GOT3 (cell line): ENCODE data around the gene FKBP1B.
"Not testable (repeated sequence)": the region's sequence is repeated elsewhere in the genome, so short reads cannot be mapped to it uniquely, and the experiment has no call there.

ENCODE experiments used
- DNase-seq: peaks from one replicate; lab custom pipeline; 2025; ENCODE audit warnings: mixed read lengths; lab: John Stamatoyannopoulos, UW

The FKBP1B gene

DNA sequence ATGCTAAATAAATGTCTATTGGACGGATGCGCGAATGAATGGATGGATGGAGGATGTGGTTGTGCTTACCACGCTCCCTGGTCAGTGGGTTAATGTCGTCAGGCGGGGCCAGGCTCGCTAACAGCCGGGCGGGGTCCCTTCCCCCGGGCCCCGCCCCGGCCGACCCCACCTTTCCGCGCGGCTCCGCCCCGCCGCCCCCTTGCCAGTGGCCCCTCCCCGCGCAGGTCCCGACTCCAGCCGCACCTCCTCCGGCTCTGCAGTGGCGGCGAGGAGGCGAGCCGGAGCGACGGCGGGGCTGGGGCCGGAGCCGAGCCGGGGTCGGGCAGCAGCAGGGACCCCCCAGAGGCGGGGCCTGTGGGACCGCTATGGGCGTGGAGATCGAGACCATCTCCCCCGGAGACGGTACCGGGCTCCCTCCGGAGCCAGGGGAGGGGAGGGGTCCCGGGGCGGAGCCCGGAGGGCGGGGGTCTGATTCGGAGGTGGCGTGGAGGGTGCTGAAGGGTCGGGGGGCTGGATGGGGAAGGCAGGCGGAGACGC lies at the start of gene FKBP1B:
Gene FKBP1B, plus strand, starts transcription at position 257 of the 537 bp plus-strand sequence. Its CDS starts 109 bp downstream, at position 366.
- DNase-seq, result no peak

DNA sequence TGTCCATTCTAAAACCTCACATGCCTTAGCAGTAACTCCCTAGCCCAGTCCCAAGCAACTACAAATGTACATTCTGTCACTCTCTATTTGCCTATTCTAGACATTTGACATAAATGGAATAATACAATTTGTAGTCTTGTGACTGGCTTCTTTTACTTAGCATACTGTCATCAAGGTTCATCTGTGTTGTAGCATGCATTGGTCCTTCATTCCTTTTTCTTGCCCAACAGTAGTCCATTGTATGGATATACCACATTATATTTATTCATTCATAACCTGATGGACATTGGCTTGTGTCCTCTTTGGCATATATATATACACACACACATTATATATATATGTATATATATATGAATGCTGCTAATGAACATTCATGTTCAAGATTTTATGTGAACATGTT lies 41.8 kb upstream of the FKBP1B start:
- no peak for DNase-seq

DNA sequence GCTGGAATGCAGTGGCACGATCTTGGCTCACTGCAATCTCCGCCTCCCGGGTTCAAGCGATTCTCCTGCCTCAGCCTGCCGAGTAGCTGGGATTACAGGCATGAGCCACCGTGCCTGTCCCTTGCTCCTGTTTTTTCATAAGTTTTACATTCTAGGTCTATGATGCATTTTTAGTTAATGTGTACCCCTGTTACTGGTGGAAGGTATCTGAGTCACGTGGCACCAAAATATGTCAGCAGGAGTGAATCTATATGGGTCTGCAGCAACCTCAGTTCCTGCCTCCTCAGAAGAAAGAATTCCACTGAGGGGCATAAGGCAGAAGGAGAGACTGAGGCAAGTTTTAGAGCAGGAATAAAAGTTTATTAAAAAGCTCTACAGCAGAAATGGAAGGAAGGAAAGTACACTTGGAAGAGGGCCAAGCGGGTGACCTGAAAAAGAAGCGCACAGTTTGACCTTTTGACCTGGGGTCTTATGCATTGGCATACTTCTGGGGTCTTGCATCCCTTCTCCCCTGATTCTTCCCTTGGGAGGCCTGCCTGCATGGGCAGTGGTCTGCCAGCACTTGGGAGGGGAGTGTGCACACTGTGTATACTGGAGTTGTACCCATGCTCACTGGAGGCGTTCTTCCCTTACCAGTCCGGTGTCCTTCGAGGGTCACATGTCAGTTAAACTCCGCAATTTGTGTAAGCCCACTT lies 40.7 kb upstream of the FKBP1B start:
- DNase-seq, result no peak

DNA sequence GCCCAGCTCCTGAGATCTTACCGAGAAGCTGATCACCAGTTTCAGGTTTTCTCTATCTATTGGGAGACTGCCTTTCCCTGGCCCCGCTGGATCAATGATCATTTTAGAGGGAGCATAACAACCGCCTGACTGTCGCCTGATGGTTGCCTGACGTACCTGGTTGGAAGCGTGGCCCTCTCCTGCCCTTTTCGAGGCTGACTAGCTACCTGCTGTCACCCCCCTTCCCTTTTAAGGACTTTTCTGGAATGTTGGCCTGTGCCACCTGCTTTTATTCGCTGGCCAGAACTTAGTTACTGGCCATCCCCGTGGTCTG lies 40.2 kb upstream of the FKBP1B start:
- DNase-seq, result no peak

DNA sequence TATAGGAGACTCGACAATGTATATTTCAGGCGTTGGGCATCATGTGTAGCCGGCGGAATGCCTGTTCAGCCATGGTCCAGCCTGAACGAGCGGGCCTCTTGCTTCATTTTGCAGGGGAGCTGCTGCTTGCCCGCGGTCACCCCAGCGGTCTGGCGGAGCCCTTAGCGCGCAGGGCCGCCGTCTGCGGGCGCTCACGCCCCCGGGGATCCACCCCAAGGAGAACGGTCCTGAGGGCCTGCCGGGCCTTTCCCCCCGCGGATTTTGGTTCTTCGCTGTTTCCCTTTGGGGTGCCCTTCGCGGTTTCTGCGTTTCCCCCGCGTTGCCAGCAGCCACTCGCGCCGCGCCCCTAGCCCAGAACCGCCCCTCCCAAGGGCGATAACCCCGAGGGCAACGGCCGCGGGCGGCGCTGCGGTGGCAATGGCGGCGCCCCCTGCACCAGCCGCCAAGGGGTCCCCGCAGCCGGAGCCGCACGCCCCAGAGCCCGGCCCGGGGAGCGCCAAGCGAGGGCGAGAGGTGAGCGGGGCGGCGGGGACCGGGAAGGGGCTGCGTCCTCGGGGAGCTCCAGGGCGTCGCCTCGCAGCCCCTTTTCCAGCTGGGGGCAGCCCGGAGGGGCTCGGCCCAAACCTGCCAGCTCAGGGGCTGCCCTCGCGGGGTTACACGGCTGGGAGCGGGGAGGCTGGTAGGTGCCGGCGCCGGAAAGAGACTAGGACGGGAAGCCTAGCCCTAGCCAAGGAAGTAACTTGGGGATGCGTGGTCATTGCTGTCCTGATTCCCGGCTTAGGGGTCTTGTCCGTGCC lies 39.7 kb upstream of the FKBP1B start, which contains the start of gene MFSD2B:
Gene MFSD2B, plus strand, starts transcription at position 406 of the 797 bp plus-strand sequence. Its CDS starts 12 bp downstream, at position 418.
- no peak for DNase-seq

DNA sequence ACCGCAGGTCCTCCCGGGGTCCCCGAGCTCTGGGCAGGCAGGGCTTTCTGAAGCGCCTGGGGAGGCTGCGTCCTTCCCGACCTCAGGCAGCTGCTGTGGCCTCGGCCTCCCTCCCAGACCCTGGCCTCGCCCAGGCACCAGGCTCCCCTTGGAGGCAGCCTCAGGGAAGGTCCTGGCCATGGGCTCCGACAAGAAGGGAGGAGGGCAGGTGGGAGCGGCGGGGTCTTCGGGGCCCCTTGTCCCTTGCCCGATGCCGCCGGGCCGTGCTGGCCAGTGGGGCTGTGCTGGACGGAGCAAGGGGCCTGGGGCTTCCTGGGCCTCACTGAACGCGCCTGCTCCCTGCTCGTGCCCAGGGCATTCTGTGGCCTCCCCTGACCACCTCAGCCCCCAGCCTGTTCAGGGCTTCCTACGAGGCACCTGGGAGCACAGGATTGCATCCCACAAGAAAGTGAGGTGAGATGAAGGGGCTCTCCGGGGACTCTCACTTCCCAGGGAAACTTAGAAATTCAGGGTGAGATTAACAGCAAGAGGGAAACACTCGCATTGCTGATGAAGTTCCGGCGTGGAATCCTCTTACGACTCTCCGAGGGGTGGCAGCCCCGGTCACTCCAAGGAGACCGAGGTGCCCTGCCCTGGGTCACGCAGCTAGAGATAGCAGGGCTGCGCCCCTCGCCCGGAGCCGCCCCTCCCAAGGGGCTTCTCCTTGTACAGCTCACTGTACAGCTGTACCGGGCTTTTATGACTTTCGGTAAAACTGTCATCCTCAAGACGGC lies 38.9 kb upstream of the FKBP1B start:
- DNase-seq, result no peak

DNA sequence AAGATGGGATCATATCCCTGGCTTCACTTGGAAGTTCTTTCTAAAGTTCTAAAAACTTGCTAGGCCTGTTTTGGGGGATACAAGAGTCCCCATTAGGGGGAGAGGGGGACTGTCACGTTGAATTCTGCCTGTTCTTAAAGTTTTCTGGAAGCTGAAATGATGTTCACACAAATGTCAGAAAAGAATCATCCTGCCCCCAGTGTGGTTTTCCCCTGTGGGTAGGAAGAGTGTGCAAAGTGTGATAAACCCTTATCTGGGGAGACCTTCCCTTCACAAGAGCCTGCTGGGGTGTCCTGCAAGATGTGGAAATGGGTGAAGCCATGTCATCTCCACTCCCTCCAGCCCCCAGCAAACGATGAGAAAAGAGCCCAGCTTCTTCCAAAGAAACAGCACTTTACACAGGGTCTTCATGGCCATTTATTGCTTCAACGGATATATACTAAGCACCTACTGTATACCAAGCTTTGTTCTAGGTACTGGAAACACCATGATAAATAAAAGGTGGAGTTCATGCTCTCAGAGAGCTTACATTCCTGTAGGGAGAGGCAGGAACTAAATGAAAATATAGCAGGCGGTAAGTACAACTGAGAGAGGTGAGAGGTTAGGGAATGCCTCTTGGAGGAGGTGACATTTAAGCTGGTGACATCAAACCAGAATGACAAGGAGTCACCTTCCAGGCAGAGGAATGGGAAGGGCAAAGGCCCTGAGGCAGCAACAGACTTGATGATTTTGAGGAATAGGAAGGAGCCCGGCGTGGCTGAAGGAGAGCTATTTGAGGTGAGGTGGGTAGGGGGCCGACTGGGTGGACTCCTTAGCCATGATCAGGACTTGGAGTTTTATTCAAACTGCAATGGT lies 38.1 kb upstream of the FKBP1B start:
- no peak for DNase-seq

DNA sequence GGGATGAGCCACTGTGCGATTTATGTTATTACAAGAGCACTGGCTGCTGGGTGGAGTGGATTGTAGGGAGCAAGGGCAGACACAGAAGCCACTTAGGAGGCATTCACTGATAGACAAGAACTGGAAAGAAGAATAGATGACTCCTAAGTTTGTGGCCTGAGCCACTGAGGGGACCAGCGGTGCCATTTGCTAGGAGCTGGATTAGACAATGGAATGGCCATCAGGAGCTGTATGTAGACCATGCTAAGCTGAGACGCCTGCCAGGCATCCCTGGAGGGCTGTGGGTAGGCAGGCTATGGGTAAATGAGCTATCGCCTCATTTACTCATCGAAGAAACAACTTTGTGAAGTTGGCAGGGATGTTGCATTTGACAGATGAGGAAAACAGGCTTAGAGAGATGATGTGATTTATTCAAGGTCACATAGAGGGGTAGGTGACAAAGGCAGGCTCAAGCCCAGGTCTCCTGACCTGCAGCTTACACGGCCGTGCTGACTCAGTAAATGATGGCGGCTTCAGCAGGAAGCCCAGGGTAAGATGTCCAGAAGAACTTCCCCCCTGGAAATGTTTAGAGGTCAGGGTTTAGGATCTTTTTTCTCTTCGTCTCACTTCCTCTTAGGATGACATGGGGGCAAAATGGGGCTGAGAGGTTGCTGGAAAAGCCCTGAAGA lies 36.9 kb upstream of the FKBP1B start:
- DNase-seq, result no peak

DNA sequence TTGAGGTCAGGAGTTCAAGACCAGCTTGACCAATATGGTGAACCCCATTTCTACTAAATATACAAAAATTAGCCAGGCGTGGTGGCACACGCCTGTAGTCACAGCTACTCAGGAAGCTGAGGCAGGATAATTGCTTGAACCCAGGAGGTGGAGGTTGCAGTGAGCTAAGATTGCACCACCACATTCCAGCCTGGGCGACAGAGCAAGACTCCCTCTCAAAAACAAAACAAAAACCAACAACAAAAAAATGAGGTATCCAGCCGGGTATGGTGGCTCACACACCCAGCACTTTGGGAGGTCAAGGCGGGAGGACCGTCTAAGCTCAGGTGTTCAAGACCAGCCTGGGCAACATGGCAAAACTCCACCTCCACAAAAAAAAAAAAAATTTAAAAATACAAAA lies 34.6 kb upstream of the FKBP1B start:
- DNase-seq, result not testable (repeated sequence)

DNA sequence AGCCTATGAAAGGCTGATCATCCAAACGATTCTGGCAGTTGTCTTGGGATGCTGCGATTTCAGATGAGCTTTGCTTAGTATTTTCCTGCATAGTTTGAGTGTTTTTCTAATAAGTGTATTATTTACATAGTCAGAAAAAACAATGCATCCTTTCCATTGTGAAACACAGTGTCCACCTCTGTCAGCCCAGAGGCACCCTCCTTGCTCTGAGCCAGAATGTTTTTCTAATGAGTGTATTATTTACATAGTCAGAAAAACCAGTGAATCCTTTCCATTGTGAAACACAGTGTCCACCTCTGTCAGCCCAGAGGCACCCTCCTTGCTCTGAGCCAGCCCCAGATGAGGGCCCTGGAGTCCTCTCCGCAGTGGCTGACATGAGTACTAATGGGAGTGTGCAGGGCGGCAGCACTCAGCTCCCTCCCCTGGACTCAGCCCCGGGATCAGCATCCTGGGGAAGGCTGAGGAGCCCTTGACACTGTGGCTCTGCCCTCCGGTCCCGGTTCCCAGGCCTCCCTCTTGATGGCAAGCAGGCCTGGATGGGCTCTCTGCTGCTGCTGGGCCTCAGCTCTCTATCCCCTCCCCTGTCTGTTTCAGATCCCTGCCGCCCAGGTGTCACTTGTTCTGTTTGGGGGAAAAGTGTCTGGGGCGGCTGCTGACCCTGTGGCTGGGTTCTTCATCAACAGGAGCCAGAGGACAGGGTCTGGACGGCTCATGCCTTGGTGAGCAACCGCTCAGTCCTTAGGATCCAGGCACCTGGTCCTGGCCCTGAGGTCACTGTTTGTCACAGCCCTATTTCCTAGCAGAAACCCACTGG lies 33.8 kb upstream of the FKBP1B start:
- no peak for DNase-seq

DNA sequence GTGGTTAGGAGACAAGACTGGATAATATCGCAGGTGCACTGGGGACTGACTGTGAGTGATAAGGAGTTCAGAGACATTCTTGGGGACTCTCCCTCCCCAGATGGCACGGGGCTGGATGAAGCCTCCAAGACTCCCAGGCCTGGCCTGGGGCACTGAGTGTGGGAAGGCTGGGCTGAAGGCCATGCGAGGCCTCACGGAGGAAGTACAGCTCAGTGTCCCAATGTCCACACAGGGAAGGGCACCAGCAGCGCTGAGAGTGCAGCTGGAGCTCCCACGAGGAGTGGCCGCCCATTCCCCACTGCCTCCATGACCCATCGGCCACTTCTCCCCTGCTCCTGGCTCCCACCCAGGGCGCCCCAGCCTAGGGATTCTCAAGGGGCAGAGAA lies 33.2 kb upstream of the FKBP1B start:
- no peak for DNase-seq

DNA sequence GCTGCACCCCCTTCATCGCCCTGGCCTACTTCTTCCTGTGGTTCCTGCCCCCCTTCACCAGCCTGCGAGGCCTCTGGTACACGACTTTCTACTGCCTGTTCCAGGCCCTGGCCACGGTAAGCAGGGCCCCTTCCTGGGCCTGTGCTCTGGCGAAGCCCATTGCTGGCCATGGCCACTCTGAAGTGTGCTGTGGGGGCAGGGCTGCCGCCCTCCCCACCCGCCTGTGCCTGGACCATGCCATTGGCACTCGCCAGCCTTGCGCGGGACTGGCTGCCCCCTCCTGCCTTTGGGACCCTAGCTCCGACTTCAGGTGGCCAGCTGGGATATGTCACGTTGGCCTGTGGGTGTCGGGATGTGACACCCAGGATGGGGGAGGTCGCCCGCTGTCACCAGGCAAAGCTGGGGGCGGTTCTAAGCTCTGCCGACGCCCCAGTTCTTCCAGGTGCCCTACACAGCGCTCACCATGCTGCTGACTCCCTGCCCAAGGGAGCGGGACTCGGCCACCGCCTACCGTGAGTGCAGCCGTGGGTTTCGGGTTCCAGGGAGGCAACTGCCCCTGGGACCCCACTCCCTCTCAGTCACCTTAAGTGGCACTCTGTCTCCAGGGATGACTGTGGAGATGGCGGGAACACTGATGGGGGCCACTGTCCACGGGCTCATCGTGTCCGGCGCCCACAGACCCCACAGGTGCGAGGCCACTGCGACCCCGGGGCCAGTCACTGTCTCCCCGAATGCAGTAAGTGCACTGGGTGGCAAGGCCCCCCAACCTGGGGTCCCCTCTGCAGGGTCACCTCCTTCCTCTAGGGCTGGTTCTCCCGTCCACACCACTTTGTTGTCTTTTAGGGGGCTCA lies 32.5 kb upstream of the FKBP1B start:
- DNase-seq, result no peak

DNA sequence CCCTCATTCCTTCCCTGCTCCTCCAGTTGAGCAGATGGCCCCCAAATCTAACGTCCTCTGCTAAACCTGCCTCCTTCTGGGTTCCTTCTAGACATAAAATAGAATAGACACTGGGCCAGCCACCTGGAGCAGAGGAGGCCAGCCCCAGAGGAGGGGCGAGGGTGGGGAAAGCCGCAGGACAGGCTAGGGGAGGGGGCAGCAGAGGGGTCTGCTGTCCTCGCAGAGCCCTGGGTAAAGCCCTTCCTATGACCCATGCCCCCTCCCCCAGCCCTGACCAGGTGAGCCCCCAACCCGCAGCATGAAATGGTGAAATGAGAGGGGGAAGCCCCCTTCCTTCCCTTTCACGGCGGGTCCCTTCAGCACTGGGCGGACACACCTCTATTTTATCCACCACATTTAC lies 31.8 kb upstream of the FKBP1B start:
- DNase-seq, result no peak

DNA sequence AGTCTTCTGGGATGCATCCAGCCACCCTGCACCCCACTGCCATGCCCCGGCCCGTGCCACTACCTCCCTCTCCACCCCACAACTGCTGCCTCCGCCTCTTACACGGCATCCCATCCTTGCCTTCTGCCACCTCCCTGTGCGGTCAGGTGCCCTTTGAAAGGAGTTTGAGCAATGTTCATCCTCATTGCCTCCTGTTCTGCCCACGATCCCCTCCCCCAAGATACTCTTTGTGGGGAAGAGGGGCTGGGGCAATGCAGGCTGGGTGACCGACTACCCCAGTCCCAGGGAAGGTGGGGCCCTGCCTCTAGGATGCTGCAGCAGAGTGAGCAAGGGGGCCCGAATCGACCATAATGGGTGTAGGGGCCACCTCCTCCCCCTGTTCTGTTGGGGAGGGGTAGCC lies 31.3 kb upstream of the FKBP1B start:
- no peak for DNase-seq

DNA sequence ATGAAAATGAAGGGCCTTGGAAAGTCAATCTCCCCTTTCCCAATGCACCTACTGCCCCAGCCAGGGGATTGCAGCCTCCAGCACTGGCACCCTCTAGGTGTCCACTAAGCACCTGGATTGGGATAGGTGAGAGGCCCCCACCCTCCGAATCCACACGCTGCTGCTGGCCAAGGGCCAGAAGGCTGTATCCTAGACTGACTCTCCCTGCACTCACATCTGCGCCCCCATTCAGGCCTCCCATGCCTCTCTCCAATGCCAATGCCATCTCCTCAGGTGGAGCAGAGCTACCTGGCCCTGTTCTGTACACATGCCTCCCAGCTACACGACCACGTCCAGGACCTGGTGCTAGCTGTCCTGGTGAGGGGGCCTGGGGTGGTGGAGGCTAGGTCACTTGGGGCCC lies 29.8 kb upstream of the FKBP1B start:
- DNase-seq, result no peak

DNA sequence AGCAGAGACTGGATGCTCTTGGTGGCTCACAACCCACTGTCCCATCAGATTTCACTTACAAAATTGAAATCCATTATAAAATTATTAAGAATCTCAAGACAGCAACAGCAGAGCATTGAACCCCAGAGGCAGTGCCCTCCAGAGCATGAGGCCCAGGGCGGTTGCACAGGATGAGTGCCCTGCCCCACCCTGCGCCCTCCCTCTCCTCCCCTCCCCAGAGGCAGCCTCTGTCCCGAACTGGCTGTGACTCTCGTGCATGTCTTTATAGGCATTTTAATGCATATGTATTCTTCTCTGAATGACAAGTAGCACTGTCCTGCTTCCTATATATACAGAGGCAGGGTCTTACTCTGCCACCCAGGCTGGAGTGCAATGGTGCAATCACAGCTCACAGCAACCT lies 29.3 kb upstream of the FKBP1B start:
- no peak for DNase-seq

DNA sequence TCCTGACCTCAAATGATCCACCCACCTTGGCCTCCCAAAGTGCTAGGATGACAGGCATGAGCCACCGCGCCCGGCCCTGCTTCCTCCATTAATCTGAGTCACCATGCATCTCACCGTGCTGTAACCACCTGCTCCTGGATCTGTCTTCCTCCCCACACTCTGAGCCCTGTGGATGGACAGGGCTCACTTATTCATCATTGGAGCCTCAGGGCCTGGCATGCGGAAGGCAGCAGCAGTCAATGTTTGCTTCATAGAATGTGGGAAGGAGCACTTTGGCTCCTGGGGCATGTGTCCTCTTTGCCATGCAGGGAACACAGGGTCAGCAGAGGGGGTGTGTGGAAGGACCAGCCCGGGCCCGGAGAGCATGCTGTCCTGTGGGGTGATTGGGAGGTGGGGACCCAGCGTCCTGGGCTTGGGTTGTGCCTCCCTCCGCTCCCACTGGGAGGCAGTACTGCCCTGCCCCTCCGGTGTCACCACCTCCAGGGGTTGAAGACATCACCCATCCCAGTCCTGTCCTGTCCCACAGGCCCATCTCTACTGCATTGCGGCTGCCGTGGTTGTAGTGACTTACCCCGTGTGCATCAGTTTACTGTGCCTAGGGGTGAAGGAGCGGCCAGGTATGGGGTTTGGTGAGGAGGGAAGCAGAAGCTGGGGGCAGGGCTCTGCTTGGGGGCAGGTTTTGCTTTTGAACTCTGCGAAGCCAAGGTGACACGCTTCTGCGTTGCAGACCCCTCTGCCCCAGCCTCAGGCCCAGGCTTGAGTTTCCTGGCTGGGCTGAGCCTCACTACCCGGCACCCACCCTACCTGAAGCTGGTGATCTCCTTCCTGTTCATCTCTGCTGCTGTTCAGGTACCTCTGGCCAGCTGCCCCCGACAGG lies 28.2 kb upstream of the FKBP1B start:
- no peak for DNase-seq

DNA sequence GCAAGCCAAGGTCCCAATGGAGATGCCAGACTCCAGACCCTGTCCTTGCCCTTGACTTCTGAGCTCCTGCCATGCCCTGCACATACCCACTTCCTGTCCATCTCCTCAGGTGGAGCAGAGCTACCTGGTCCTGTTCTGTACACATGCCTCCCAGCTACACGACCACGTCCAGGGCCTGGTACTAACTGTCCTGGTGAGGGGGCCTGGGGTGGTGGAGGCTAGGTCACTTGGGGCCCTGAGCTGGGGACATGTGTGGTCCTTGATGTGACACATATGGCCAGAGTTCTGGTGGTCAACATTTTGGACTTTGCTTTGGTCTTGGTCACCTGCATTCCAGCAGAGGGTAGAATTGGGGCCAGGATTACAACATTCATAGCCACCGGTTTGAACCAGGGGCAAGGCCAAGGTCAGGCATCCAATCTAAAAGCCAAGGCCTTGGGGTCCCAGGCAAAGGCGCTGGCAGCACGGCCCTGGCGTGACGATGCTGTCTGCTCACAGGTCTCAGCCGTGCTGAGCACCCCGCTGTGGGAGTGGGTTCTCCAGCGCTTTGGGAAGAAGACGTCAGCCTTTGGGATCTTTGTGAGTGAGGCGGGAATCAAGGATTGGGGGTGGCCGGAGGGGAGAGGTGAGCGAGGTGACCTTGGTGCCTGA lies 27.1 kb upstream of the FKBP1B start:
- DNase-seq, result no peak
